Breast epithelium (tissue), 3 donors: ENCODE results near the gene AHRR.
"Not testable (repeated sequence)": the region's sequence is repeated elsewhere in the genome, so short reads cannot be mapped to it uniquely, and the experiment has no call there.

ENCODE experiments used
- POLR2A ChIP-seq: fragments of 450-650 bp; IDR thresholded peaks from one replicate; pipeline ENCODE4 v1.6.1; 2016; ENCODE audit warnings: antibody characterized with exemption, mild to moderate bottlenecking, moderate library complexity
- POLR2AphosphoS5 ChIP-seq, 3 donors: sonication (generic); formaldehyde crosslinking; IDR thresholded peaks; one replicate each; pipeline ENCODE4 v1.6.1; 2017; ENCODE audit warnings: antibody characterized with exemption in 3 of 3
- TF ChIP-seq, protein P1 (sequence below), 3 donors: fragments of 450-650 bp; IDR thresholded peaks; one replicate each; pipeline ENCODE4 v1.5.1; 2016 to 2017; ENCODE audit warnings: antibody characterized with exemption in 3 of 3, mild to moderate bottlenecking in 3 of 3, moderate library complexity in 3 of 3

DNA sequence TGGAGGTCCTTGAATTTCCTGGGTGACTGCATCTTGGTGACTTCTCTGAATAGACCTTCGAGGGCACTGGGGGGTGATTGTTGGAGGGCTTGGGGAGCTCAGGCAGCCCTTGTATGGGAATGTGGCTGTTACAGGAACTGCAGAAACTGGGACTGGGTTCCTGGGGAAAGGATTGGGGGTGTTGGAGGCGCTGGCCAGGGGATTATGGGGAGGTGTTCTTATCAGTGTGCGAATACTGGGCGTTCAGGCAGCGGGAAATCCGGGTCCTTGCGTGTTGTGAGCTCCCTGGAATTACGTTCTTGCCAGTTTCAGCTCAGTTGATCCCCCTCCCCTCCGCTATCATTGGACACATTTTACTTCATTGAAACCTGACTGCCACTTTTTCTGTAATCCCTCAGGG is 48.4 kb upstream of the AHRR start:
- TF ChIP-seq, protein P1, sequence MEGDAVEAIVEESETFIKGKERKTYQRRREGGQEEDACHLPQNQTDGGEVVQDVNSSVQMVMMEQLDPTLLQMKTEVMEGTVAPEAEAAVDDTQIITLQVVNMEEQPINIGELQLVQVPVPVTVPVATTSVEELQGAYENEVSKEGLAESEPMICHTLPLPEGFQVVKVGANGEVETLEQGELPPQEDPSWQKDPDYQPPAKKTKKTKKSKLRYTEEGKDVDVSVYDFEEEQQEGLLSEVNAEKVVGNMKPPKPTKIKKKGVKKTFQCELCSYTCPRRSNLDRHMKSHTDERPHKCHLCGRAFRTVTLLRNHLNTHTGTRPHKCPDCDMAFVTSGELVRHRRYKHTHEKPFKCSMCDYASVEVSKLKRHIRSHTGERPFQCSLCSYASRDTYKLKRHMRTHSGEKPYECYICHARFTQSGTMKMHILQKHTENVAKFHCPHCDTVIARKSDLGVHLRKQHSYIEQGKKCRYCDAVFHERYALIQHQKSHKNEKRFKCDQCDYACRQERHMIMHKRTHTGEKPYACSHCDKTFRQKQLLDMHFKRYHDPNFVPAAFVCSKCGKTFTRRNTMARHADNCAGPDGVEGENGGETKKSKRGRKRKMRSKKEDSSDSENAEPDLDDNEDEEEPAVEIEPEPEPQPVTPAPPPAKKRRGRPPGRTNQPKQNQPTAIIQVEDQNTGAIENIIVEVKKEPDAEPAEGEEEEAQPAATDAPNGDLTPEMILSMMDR (IDR thresholded peaks at IDR 0.05): not testable (repeated sequence)
- not testable (repeated sequence) for TF ChIP-seq POLR2AphosphoS5 (IDR thresholded peaks at IDR 0.05); POLR2A
